HepG2 (cell line): ENCODE measurements around the gene SAMD14. TPM values are rescaled to one million over a fixed set of nuclear protein-coding genes. Genes with fewer than 3 reads are reported as not detected.

Experiments used
- ASH2L ChIP-seq: fragments of 300-600, 200-600 bp; sonication (generic); IDR thresholded peaks from 2 replicates; pipeline ENCODE4 v1.7.0; 2017; ENCODE audit warnings: low read depth, mild to moderate bottlenecking, moderate library complexity, mixed read lengths, low read length; ENCODE audit not compliant: insufficient read length
- ERF ChIP-seq: IDR thresholded peaks from 2 replicates; pipeline ENCODE4 v1.6.1; 2018; ENCODE audit warnings: missing biosample characterization, missing genetic modification reagents
- GABPA ChIP-seq, 2 experiments: IDR thresholded peaks; 2 replicates each; pipeline ENCODE4 v1.6.1; 2011 to 2016; ENCODE audit warnings: low read depth in 2 of 2, low read length in 1 of 2, missing biosample characterization in 1 of 2, missing genetic modification characterization in 1 of 2
- GLMP ChIP-seq: sonication (generic); formaldehyde crosslinking; IDR thresholded peaks from 2 replicates; pipeline ENCODE4 v1.9.0; 2021; ENCODE audit warnings: missing genetic modification reagents, mild to moderate bottlenecking, borderline replicate concordance
- GMEB1 ChIP-seq: sonication (generic); formaldehyde crosslinking; IDR thresholded peaks from 2 replicates; pipeline ENCODE4 v1.5.1; 2020; ENCODE audit warnings: missing genetic modification reagents, mild to moderate bottlenecking, borderline replicate concordance
- HMG20A ChIP-seq: IDR thresholded peaks from 2 replicates; pipeline ENCODE4 v1.6.1; 2016; ENCODE audit warnings: borderline replicate concordance
- KAT7 ChIP-seq: IDR thresholded peaks from 2 replicates; pipeline ENCODE4 v1.6.1; 2018; ENCODE audit warnings: borderline replicate concordance, missing compliant biosample characterization
- NFYB ChIP-seq: sonication (generic); formaldehyde crosslinking; IDR thresholded peaks from 2 replicates; pipeline ENCODE4 v1.4.0; 2020; ENCODE audit warnings: missing genetic modification reagents
- NRL ChIP-seq: sonication (generic); formaldehyde crosslinking; IDR thresholded peaks from 2 replicates; pipeline ENCODE4 v1.5.0; 2020; ENCODE audit warnings: missing genetic modification reagents, mild to moderate bottlenecking, moderate library complexity, borderline replicate concordance
- STAG1 ChIP-seq: sonication (generic); formaldehyde crosslinking; IDR thresholded peaks from 2 replicates; pipeline ENCODE4 v1.4.0; 2020; ENCODE audit warnings: missing genetic modification reagents
- TCF7 ChIP-seq: sonication (generic); IDR thresholded peaks from 2 replicates; pipeline ENCODE4 v1.6.1; 2016; ENCODE audit warnings: antibody characterized with exemption, low read depth
- ZBTB21 ChIP-seq: sonication (generic); formaldehyde crosslinking; IDR thresholded peaks from 2 replicates; pipeline ENCODE4 v1.4.0; 2020; ENCODE audit warnings: missing genetic modification reagents
- ZNF10 ChIP-seq: sonication (generic); formaldehyde crosslinking; IDR thresholded peaks from 2 replicates; pipeline ENCODE4 v1.4.0; 2020; ENCODE audit warnings: mild to moderate bottlenecking, low read depth, missing genetic modification reagents, borderline replicate concordance
- ZNF136 ChIP-seq: sonication (generic); formaldehyde crosslinking; IDR thresholded peaks from 2 replicates; pipeline ENCODE4 v1.8.1; 2022; ENCODE audit warnings: low read depth, mild to moderate bottlenecking, moderate library complexity, missing genetic modification reagents
- ZNF3 ChIP-seq: IDR thresholded peaks from 2 replicates; pipeline ENCODE4 v1.7.0; 2017; ENCODE audit warnings: inconsistent platforms
- ZNF510 ChIP-seq: sonication (generic); formaldehyde crosslinking; IDR thresholded peaks from 2 replicates; pipeline ENCODE4 v1.4.0; 2020; ENCODE audit warnings: low read depth, mild to moderate bottlenecking, missing genetic modification reagents
- ZNF549 ChIP-seq: sonication (generic); formaldehyde crosslinking; IDR thresholded peaks from 2 replicates; pipeline ENCODE4 v1.5.0; 2020; ENCODE audit warnings: missing genetic modification reagents
- ZNF550 ChIP-seq: sonication (generic); formaldehyde crosslinking; IDR thresholded peaks from 2 replicates; pipeline ENCODE4 v1.4.0; 2020; ENCODE audit warnings: mild to moderate bottlenecking, missing genetic modification reagents, borderline replicate concordance
- ZNF563 ChIP-seq: sonication (generic); formaldehyde crosslinking; IDR thresholded peaks from 2 replicates; pipeline ENCODE4 v1.8.0; 2022; ENCODE audit warnings: mild to moderate bottlenecking, moderate library complexity, missing genetic modification reagents
- ZNF691 ChIP-seq: sonication (generic); formaldehyde crosslinking; IDR thresholded peaks from 2 replicates; pipeline ENCODE4 v1.4.0; 2020; ENCODE audit warnings: missing genetic modification reagents, low read depth, mild to moderate bottlenecking, borderline replicate concordance
- polyA plus RNA-seq, 8 experiments: library from polyadenylated mRNA; depleted of rRNA in 3 of 8; stranded (reverse) in 7 of 8; unstranded in 1 of 8; fragments of >200 nt; fragmentation: Illumina TruSeq in 4 of 8; extraction: Trizol in 4 of 8; gene quantifications; 2 replicates each; pipeline versions ENCODE4 v1.2.1 to v1.2.3, GENCODE V29; 2011 to 2016; ENCODE audit warnings: low read depth in 4 of 8, missing spikeins in 1 of 8, mixed read lengths in 1 of 8; ENCODE audit not compliant: insufficient read depth in 1 of 8
- total RNA-seq, 5 experiments: library from RNA; depleted of rRNA; stranded (reverse); fragments of >200 nt; fragmentation: Illumina TruSeq; extraction: Trizol; gene quantifications; 2 replicates each; pipeline ENCODE4 v1.2.3, GENCODE V29; 2016; ENCODE audit warnings: low read depth in 1 of 5
- TF ChIP-seq, protein P1 (sequence below): sonication (generic); formaldehyde crosslinking; IDR thresholded peaks from 2 replicates; pipeline ENCODE4 v1.8.0; 2022; ENCODE audit warnings: mild to moderate bottlenecking, missing genetic modification reagents, borderline replicate concordance
- TF ChIP-seq, protein P2 (sequence below): sonication (generic); formaldehyde crosslinking; IDR thresholded peaks from 2 replicates; pipeline ENCODE4 v1.4.0; 2020; ENCODE audit warnings: missing genetic modification reagents

SAMD14 gene
- total and polyA plus RNA-seq, 2 of the 13 experiments (the other 11 are each of a cell fraction or from before 2014, with no cell fraction given): 0.07 to 0.22 TPM

DNA sequence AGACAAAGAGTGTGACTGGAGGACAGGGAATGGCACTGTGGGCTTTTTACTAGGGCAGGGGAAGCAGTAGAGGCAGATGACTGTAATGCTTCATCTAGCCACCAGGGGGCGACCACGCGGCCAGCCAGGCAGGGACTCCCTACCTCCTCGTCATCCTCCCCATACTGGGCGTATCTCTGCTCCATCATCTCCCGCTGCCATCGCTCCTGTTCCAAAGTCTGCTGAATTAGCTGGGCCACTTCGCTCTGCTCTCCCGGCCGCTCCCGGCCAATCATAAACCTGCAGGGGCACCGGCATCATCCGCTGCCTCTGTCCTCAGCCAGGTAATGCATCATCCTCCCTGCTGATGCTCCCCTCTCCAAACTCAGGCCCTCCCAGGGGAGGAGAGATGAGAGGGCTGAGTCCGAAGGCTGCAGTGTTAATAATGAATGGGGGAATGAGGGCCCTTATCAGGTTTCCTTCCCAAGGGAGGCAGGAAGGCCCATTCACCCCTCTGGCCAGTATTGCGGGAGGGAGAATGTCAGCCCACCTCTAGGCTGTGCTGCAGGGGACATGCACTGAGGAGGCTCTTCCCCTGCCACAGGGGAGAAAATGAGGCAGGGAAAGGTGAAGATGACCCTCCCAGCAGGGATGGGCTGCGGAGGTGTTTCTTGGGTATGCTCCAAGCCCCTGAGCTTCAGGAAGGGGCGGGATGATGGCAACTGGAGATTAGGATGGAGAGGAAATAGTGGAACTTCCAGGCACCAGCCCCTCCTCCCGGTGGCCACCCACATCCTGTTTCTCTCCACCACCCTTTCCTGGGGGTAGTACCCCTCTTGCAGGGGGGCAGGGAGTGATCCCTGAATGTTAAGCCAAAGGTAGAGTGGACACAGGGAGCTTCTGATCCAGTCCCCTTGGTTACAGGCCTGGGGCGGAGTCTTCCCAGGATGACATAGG is 10.3 kb upstream of the SAMD14 start (continued):
- TF ChIP-seq, protein P1, sequence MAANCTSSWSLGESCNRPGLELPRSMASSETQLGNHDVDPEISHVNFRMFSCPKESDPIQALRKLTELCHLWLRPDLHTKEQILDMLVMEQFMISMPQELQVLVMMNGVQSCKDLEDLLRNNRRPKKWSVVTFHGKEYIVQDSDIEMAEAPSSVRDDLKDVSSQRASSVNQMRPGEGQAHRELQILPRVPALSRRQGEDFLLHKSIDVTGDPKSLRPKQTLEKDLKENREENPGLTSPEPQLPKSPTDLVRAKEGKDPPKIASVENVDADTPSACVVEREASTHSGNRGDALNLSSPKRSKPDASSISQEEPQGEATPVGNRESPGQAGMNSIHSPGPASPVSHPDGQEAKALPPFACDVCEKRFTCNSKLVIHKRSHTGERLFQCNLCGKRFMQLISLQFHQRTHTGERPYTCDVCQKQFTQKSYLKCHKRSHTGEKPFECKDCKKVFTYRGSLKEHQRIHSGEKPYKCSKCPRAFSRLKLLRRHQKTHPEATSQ: no peak
- no peak for TF ChIP-seq GMEB1 (CRISPR knock-in tag)
- peak; percentile 26 for TF ChIP-seq ASH2L
- no peak for TF ChIP-seq ZNF3 (CRISPR knock-in tag)
- no peak for TF ChIP-seq HMG20A (CRISPR knock-in tag)
- TF ChIP-seq ZNF563 (CRISPR knock-in tag): no peak
- no peak for TF ChIP-seq ZNF136 (CRISPR knock-in tag)
- TF ChIP-seq ZNF550 (CRISPR knock-in tag): 0 out of 2 replicates have a peak, but pooled peaks have one; percentile 52
- no peak for TF ChIP-seq ZBTB21
- no peak for TF ChIP-seq NFYB (CRISPR knock-in tag)
- 0 out of 2 replicates have a peak, but pooled peaks have one; percentile 33 for TF ChIP-seq NRL (CRISPR knock-in tag)
- TF ChIP-seq ERF (CRISPR knock-in tag): no peak
- no peak for TF ChIP-seq ZNF510 (CRISPR knock-in tag)
- no peak for TF ChIP-seq TCF7
- no peak for TF ChIP-seq ZNF549
- TF ChIP-seq ZNF691: peak; percentile 54; the same call in 1 of the 2 replicates
- no peak for TF ChIP-seq ZNF10 (CRISPR knock-in tag)
- peak; percentile 83 for TF ChIP-seq STAG1 (CRISPR knock-in tag)
- TF ChIP-seq GABPA (IDR thresholded peaks at IDR 0.05; ENCODE audit: low read depth, low read length): no peak
- TF ChIP-seq GABPA (CRISPR knock-in tag; IDR thresholded peaks at IDR 0.05; ENCODE audit: low read depth): no peak
- no peak for TF ChIP-seq GLMP (CRISPR knock-in tag)
- TF ChIP-seq KAT7: no peak
- TF ChIP-seq, protein P2, sequence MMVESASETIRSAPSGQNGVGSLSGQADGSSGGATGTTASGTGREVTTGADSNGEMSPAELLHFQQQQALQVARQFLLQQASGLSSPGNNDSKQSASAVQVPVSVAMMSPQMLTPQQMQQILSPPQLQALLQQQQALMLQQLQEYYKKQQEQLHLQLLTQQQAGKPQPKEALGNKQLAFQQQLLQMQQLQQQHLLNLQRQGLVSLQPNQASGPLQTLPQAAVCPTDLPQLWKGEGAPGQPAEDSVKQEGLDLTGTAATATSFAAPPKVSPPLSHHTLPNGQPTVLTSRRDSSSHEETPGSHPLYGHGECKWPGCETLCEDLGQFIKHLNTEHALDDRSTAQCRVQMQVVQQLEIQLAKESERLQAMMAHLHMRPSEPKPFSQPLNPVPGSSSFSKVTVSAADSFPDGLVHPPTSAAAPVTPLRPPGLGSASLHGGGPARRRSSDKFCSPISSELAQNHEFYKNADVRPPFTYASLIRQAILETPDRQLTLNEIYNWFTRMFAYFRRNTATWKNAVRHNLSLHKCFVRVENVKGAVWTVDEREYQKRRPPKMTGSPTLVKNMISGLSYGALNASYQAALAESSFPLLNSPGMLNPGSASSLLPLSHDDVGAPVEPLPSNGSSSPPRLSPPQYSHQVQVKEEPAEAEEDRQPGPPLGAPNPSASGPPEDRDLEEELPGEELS (CRISPR knock-in tag): no peak
